ENCODE data around the gene RNASE7. TPM values are rescaled to one million over a fixed set of nuclear protein-coding genes. Genes with fewer than 3 reads are reported as not detected.

Gene RNASE7
- total RNA-seq, 1 experiment from 2014 or later = not detected

DNA sequence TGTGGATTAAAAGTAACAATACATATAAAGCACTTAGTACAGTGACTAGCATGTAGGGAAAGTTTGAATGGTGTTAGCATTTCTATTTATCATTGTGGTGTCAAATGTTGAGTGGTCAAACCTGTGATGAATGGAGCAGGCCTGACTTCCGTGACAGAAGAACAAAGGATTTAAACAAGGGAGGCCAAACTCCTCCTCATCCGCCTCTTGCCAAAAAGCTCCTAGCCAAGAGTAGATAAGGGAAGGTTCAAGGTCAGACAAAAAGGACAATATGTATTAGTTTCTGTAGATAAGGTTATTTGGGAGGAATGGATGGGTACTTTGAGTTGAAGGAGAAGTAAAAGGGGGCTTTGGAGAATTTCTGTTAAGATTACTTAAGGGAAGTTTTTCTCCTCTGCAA is 6.5 kb downstream of the RNASE7 start:
- no peak for DNase-seq
- intact Hi-C loops (cut with micrococcal nuclease; ENCODE audit: unreplicated experiment) = loop anchor here (10.0 kb wide), 1 partner anchor 194 kb away; no protein-coding TSS in a partner anchor
- peaks cover 31% of the 10 kb centered on the region for H3K27me3 Mint-ChIP-seq (ENCODE audit: unreplicated experiment)
- H3K36me3 Mint-ChIP-seq (ENCODE audit: insufficient read depth, unreplicated experiment) = no peaks in the 10 kb centered on the region
- peaks cover 9% of the 10 kb centered on the region for H3K4me1 Mint-ChIP-seq (ENCODE audit: low read depth, unreplicated experiment)
- CTCF ChIA-PET = interaction anchor here (1.0 kb wide), 1 partner anchor 56 kb away, joined by 4 read pairs; no protein-coding TSS in a partner anchor
- TF ChIP-seq CTCF (IDR thresholded peaks at IDR 0.05; ENCODE audit: unreplicated experiment) = no peak
- H3K27ac Mint-ChIP-seq (ENCODE audit: unreplicated experiment) = no peak overlapping the region
- no peaks in the 10 kb centered on the region for H3K9me3 Mint-ChIP-seq (ENCODE audit: low read depth, unreplicated experiment)
- H3K4me3 Mint-ChIP-seq (ENCODE audit: low read depth, unreplicated experiment) = no peak overlapping the region
- BruUV-seq (replicated peaks) = no TSS peak

- intact Hi-C loops (cut with micrococcal nuclease; ENCODE audit: unreplicated experiment) = loop anchor here (10.0 kb wide), 1 partner anchor 194 kb away; no protein-coding TSS in a partner anchor
- Mint-ChIP-seq H3K4me1 (ENCODE audit: low read depth, unreplicated experiment) (peaks cover 10% of the 10 kb centered on the region), H3K9me3 (ENCODE audit: low read depth, unreplicated experiment) (no peaks in the 10 kb centered on the region), H3K36me3 (ENCODE audit: insufficient read depth, unreplicated experiment) (no peaks in the 10 kb centered on the region), H3K4me3 (ENCODE audit: low read depth, unreplicated experiment) (no peak overlapping the region), H3K27ac (ENCODE audit: unreplicated experiment) (no peak overlapping the region), H3K27me3 (ENCODE audit: unreplicated experiment) (peaks cover 25% of the 10 kb centered on the region)
- BruUV-seq (replicated peaks) = no TSS peak
- TF ChIP-seq CTCF (IDR thresholded peaks at IDR 0.05; ENCODE audit: unreplicated experiment) = no peak
- CTCF ChIA-PET = no interaction called here
- no peak for DNase-seq
Observed at GRCh38 chr14:21049271-21049673, 7.1 kb downstream of the RNASE7 start.

DNA sequence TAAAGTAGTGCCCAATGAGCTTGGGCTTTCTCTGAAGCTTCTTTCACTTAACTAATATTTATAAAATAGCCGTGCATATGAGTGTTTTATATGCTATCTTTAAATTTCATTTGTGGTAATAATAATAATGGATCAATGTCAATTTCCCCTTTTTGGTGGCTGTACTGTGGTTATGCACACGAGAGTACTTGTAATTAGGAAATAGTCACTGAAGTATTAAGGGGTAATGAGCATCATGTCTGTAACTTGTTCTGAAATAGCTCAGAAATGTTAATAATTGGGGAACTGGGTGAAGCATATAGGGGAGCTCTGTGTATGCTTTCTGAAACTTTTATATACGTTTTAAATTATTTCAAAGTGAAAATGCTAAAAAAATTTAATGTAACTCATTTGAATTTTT is 8.4 kb downstream of the RNASE7 start:
- H3K27me3 Mint-ChIP-seq (ENCODE audit: unreplicated experiment) = peaks cover 12% of the 10 kb centered on the region
- no peak for TF ChIP-seq CTCF (IDR thresholded peaks at IDR 0.05; ENCODE audit: unreplicated experiment)
- no peaks in the 10 kb centered on the region for H3K9me3 Mint-ChIP-seq (ENCODE audit: low read depth, unreplicated experiment)
- no peak for DNase-seq
- no TSS peak for BruUV-seq (replicated peaks)
- H3K4me3 Mint-ChIP-seq (ENCODE audit: low read depth, unreplicated experiment) = no peak overlapping the region
- intact Hi-C loops (cut with micrococcal nuclease; ENCODE audit: unreplicated experiment) = no loop called here
- no peaks in the 10 kb centered on the region for H3K36me3 Mint-ChIP-seq (ENCODE audit: insufficient read depth, unreplicated experiment)
- CTCF ChIA-PET = no interaction called here
- no peak overlapping the region for H3K27ac Mint-ChIP-seq (ENCODE audit: unreplicated experiment)
- peaks cover 20% of the 10 kb centered on the region for H3K4me1 Mint-ChIP-seq (ENCODE audit: low read depth, unreplicated experiment)

DNA sequence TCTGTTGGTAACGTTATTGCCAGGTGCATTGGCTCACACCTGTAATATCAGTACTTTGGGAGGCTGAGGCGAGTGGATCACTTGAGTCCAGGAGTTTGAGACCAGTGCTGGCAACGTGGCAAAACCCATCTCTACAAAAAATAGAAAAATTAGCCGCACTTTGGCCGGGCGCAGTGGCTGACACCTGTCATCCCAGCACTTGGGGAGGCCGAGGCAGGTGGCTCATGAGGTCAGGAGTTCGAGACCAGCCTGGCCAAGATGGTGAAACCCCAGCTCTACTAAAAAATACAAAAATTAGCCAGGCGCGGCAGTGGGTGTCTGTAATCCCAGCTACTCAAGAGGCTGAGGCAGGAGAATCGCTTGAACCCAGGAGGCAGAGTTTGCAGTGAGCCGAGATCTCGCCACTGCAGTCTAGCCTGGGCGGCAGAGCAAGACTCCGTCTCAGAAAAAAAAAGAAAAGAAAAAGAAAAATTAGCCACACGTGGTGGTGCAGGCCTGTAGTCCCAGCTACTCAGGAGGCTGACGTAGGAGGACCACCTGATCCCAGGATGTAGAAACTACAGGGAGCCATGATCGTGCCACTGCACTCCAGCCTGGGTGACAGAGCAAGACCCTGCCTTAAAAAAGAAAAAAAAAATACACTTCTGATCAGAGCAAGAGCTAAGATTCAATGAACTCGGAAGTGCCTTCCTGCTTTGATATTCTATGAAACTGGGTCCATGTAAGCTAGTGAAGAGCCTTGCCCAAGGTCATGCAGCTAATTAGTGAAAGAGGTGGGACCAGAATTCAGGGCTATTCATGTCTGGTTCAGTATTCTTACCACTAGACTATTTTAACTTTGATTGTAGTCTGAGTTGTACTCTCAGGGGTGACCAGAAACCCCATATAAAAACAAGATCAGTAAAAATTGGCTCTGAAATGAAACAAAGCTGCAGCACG is 11.3 kb downstream of the RNASE7 start:
- intact Hi-C loops (cut with micrococcal nuclease; ENCODE audit: unreplicated experiment) = no loop called here
- no peak for TF ChIP-seq CTCF (IDR thresholded peaks at IDR 0.05; ENCODE audit: unreplicated experiment)

More for the DNA sequence above, 11.3 kb downstream of the RNASE7 start:
- Mint-ChIP-seq H3K9me3 (ENCODE audit: low read depth, unreplicated experiment) (no peaks in the 10 kb centered on the region), H3K4me3 (ENCODE audit: low read depth, unreplicated experiment) (no peak overlapping the region), H3K27me3 (ENCODE audit: unreplicated experiment) (no peaks in the 10 kb centered on the region), H3K27ac (ENCODE audit: unreplicated experiment) (no peak overlapping the region), H3K4me1 (ENCODE audit: low read depth, unreplicated experiment) (peaks cover 21% of the 10 kb centered on the region), H3K36me3 (ENCODE audit: insufficient read depth, unreplicated experiment) (no peaks in the 10 kb centered on the region)
- DNase-seq = no peak
- CTCF ChIA-PET = interaction anchor here (1.4 kb wide), 1 partner anchor 38 kb away, joined by 4 read pairs; no protein-coding TSS in a partner anchor
- BruUV-seq (replicated peaks) = no TSS peak

Measured in Calu3 (cell line).